PC-3 (cell line): ENCODE results near the gene MIB1.

Experiments used
- CTCF ChIP-seq: fragments of 300-600 bp; sonication (generic); conservative IDR thresholded peaks from 2 replicates; pipeline ENCODE4 v1.5.1; 2017; ENCODE audit warnings: antibody characterized with exemption, low read depth, mild to moderate bottlenecking, low read length
- EZH2 ChIP-seq: fragments of 300-600 bp; sonication (generic); IDR thresholded peaks from one replicate; pipeline ENCODE4 v1.6.1; 2017; ENCODE audit warnings: antibody characterized with exemption, mild to moderate bottlenecking, low read length; ENCODE audit not compliant: unreplicated experiment

GRCh38 chr18:21853016-21853415 lies 112.4 kb downstream of the MIB1 start:
- TF ChIP-seq EZH2 (no peak), CTCF (no peak)
